Keratinocyte (primary cell): Measurements from ENCODE around the gene EXOC4. TPM values are rescaled to one million over a fixed set of nuclear protein-coding genes. Genes with fewer than 3 reads are reported as not detected.

ENCODE experiments used
- DNase-seq: peaks from one replicate; pipeline ENCODE4 v3.0.0-alpha.2; 2011; ENCODE audit warnings: low read depth, missing footprints, low spot score
- FAIRE-seq: peaks from 2 replicates; lab custom pipeline; 2011; peaks lifted over from hg19 to GRCh38; lab: Jason Lieb, UNC
- H2AFZ ChIP-seq: 2 replicates; pipeline ENCODE4 v1.6.0; 2012; ENCODE audit warnings: low read length, control low read depth, inconsistent platforms; ENCODE audit not compliant: control insufficient read depth
- H3K27ac ChIP-seq: 2 replicates; pipeline ENCODE4 v1.5.1; 2011; ENCODE audit warnings: low read length; ENCODE audit not compliant: control insufficient read depth, insufficient read depth
- H3K27me3 ChIP-seq: 3 replicates; pipeline ENCODE4 v1.6.0; 2011; ENCODE audit warnings: low read length; ENCODE audit not compliant: control insufficient read depth, insufficient read depth; ENCODE audit errors: extremely low read depth
- H3K36me3 ChIP-seq, 2 experiments: 2 replicates in 1 of 2; 3 replicates in 1 of 2; pipeline ENCODE4 v1.5.1; 2011; ENCODE audit warnings: low read length in 2 of 2, mild to moderate bottlenecking in 1 of 2; ENCODE audit not compliant: control insufficient read depth in 2 of 2, insufficient read depth in 2 of 2; ENCODE audit errors: extremely low read depth in 1 of 2
- H3K4me1 ChIP-seq: 3 replicates; pipeline ENCODE4 v1.5.1; 2011; ENCODE audit warnings: low read length; ENCODE audit not compliant: control insufficient read depth, insufficient read depth; ENCODE audit errors: extremely low read depth
- H3K4me2 ChIP-seq: 3 replicates; pipeline ENCODE4 v1.6.0; 2011; ENCODE audit warnings: low read depth, low read length; ENCODE audit not compliant: control insufficient read depth, insufficient read depth; ENCODE audit errors: extremely low read depth
- H3K4me3 ChIP-seq, 3 experiments: fragments of 200-600 bp in 1 of 3; sonication (generic) in 1 of 3; 2 replicates in 2 of 3; 3 replicates in 1 of 3; pipeline ENCODE4 v1.5.1; 2011 to 2016; ENCODE audit warnings: low read length in 3 of 3, mild to moderate bottlenecking in 3 of 3, control low read depth in 2 of 3, inconsistent platforms in 1 of 3, low read depth in 1 of 3, mixed read lengths in 1 of 3, mixed run types in 1 of 3, moderate library complexity in 1 of 3; ENCODE audit not compliant: control insufficient read depth in 2 of 3, insufficient read depth in 2 of 3; ENCODE audit errors: extremely low read depth in 1 of 3
- H3K79me2 ChIP-seq: 2 replicates; pipeline ENCODE4 v1.6.0; 2012; ENCODE audit warnings: low read length; ENCODE audit not compliant: control insufficient read depth, insufficient read depth
- H3K9ac ChIP-seq: 3 replicates; pipeline ENCODE4 v1.6.0; 2011; ENCODE audit warnings: low read length; ENCODE audit not compliant: control insufficient read depth, insufficient read depth; ENCODE audit errors: extremely low read depth
- H3K9me1 ChIP-seq: 3 replicates; pipeline ENCODE4 v1.6.0; 2011; ENCODE audit warnings: low read length; ENCODE audit not compliant: control insufficient read depth, insufficient read depth; ENCODE audit errors: extremely low read depth
- H3K9me3 ChIP-seq: 2 replicates; pipeline ENCODE4 v1.5.1; 2012; ENCODE audit warnings: low read depth, low read length; ENCODE audit not compliant: control insufficient read depth
- H4K20me1 ChIP-seq: 3 replicates; pipeline ENCODE4 v1.6.0; 2011; ENCODE audit warnings: low read length; ENCODE audit not compliant: control insufficient read depth, insufficient read depth; ENCODE audit errors: extremely low read depth
- CTCF ChIP-seq, 3 experiments: IDR thresholded peaks in 1 of 3; conservative IDR thresholded peaks in 1 of 3; optimal IDR thresholded peaks in 1 of 3; 2 replicates in 2 of 3; 3 replicates in 1 of 3; pipeline versions ENCODE3 to v1.5.1; 2011; ENCODE audit warnings: low read length in 3 of 3, mild to moderate bottlenecking in 3 of 3, moderate library complexity in 2 of 3, control low read depth in 1 of 3, inconsistent platforms in 1 of 3; ENCODE audit not compliant: insufficient read depth in 2 of 3; ENCODE audit errors: extremely low read depth in 1 of 3
- EZH2 ChIP-seq: IDR thresholded peaks from one replicate; pipeline ENCODE4 v1.6.1; 2012; ENCODE audit warnings: inconsistent platforms, mild to moderate bottlenecking, low read length, moderate library complexity
- dilution Hi-C: fragments of 300-500 bp; cut with MboI; formaldehyde crosslinking; loops from one replicate; pipeline ENCODE4 v1.7.0; 2020; ENCODE audit warnings: low sequenced_read_pairs; ENCODE audit not compliant: extremely low pct_ligation_motif_present
- polyA plus RNA-seq, 5 experiments: library from polyadenylated mRNA; depleted of rRNA in 3 of 5; stranded (reverse) in 3 of 5; stranded (forward) in 1 of 5; unstranded in 1 of 5; fragments of >200 nt; gene quantifications; 1 replicate in 1 of 5; 2 replicates in 3 of 5; 3 replicates in 1 of 5; pipeline versions ENCODE4 v1.2.1 to v1.2.3, GENCODE V29; 2011 to 2012; ENCODE audit warnings: missing spikeins in 2 of 5, low read depth in 1 of 5, low replicate concordance in 1 of 5

The EXOC4 gene
- polyA plus RNA-seq, 1 donor (not counting 4 experiments of a cell fraction or from before 2014, with no cell fraction given) = 52.6 TPM

GRCh38 chr7:133698127-133698526, 445.2 kb downstream of the EXOC4 start:
- Histone ChIP-seq H3K4me3 (no peak overlapping the region), H3K9me3 (no peaks in the 10 kb centered on the region), H3K9me1 (no peaks in the 10 kb centered on the region), H3K4me1 (no peaks in the 10 kb centered on the region), H3K79me2 (no peaks in the 10 kb centered on the region), H3K9ac (no peak overlapping the region), H2AFZ (no peak overlapping the region), H3K4me2 (no peak overlapping the region), H3K27me3 (no peaks in the 10 kb centered on the region), H4K20me1 (no peaks in the 10 kb centered on the region), H3K36me3 (no peaks in the 10 kb centered on the region), H3K27ac (no peak overlapping the region)
- TF ChIP-seq EZH2 = no peak
- TF ChIP-seq CTCF (optimal IDR thresholded peaks at IDR 0.05 in 1 of 3, IDR thresholded peaks at IDR 0.05 in 1 of 3, conservative IDR thresholded peaks at IDR 0.05 in 1 of 3; ENCODE audit: extremely low read depth in 1 of 3, insufficient read depth in 2 of 3, low read length in 3 of 3) = no peak
- no peak for DNase-seq
- no peak for FAIRE-seq
- dilution Hi-C loops = no loop called here

GRCh38 chr7:133699386-133699785, 446.5 kb downstream of the EXOC4 start:
- H3K36me3 ChIP-seq = no peaks in the 10 kb centered on the region
- FAIRE-seq (no peak), DNase-seq (no peak)
- H3K27ac ChIP-seq = no peak overlapping the region
- no peaks in the 10 kb centered on the region for H3K79me2 ChIP-seq
- TF ChIP-seq CTCF (optimal IDR thresholded peaks at IDR 0.05 in 1 of 3, IDR thresholded peaks at IDR 0.05 in 1 of 3, conservative IDR thresholded peaks at IDR 0.05 in 1 of 3; ENCODE audit: extremely low read depth in 1 of 3, insufficient read depth in 2 of 3, low read length in 3 of 3) = no peak
- TF ChIP-seq EZH2 = no peak
- peaks cover 5% of the 10 kb centered on the region for H3K4me1 ChIP-seq
- H3K27me3 ChIP-seq = no peaks in the 10 kb centered on the region
- dilution Hi-C loops = no loop called here
- H3K9me1 ChIP-seq = no peaks in the 10 kb centered on the region
- H4K20me1 ChIP-seq = no peaks in the 10 kb centered on the region
- no peak overlapping the region for H3K9ac ChIP-seq
- H3K4me2 ChIP-seq = no peak overlapping the region
- no peak overlapping the region for H2AFZ ChIP-seq
- H3K4me3 ChIP-seq = no peak overlapping the region
- H3K9me3 ChIP-seq = no peaks in the 10 kb centered on the region
